Head of caudate nucleus (tissue), 42 donors: ENCODE results near the gene LOC128125822.

ENCODE experiments used
- DNase-seq, 42 donors: peaks; one replicate each; pipeline versions ENCODE4 v3.0.0 to v3.0.0-alpha.2; 2020 to 2021; ENCODE audit warnings: mixed read lengths in 7 of 42
- intact Hi-C: fragments of 100-400 bp; cut with DNase I; formaldehyde crosslinking; loops from one replicate; pipeline ENCODE4 v1.15.0; 2022

Gene LOC128125822

DNA sequence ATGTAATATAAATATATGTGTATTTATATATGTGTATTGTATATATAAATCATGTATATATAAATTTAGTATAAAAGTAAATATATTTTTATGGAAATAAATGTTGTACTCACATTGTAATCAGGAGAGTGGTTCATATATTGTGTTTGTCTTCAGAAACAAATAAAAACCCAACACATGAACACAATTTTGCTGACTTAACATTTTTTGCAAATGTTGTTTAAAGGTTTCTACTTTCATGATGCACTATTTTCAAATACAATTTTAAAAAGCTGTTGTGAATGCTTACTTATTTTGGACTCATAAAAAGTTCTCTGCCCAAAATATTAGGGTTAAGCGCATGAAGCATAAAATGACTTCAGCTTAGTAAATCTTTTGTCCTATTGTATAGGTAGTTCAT lies 39.3 kb downstream of the LOC128125822 start:
- intact Hi-C loops, result no loop called here
- DNase-seq, result no peak

DNA sequence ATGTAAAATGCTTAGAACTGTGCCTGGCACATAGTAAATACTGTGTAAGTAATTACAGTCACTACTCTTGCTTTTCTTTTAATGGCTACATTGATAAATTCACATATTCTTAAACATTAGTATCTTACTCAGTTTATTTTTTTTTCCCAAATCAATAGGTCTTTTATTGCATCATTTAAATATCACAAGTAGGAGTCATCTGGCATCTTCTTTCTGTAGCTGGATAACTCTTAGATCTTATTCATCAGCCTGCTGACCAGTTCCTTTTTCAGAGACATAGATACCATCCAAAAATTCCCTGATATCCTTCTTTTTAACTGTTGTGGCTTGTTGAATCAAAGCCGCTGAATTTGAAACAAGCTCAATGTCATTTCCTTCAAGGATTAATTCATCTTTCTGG lies 43.3 kb downstream of the LOC128125822 start:
- no peak for DNase-seq

More for the DNA sequence above, 43.3 kb downstream of the LOC128125822 start:
- intact Hi-C loops, result no loop called here
